Suprapubic skin (tissue), 4 donors: ENCODE measurements around the gene ZNF280A. TPM values are rescaled to one million over a fixed set of nuclear protein-coding genes. Genes with fewer than 3 reads are reported as not detected.
"Not testable (repeated sequence)": the region's sequence is repeated elsewhere in the genome, so short reads cannot be mapped to it uniquely, and the experiment has no call there.

Experiments used
- DNase-seq, 2 donors: peaks; one replicate each; pipeline ENCODE4 v3.0.0-alpha.2; 2019; ENCODE audit warnings: low spot score in 2 of 2
- H3K27ac ChIP-seq: fragments of 200-600 bp; sonication (generic); one replicate; pipeline ENCODE4 v1.5.1; 2019
- H3K27me3 ChIP-seq: fragments of 200-600 bp; sonication (generic); one replicate; pipeline ENCODE4 v1.5.1; 2019
- H3K36me3 ChIP-seq: fragments of 200-600 bp; sonication (generic); one replicate; pipeline ENCODE4 v1.5.1; 2019
- H3K4me1 ChIP-seq: fragments of 200-600 bp; sonication (generic); one replicate; pipeline ENCODE4 v1.5.1; 2019
- H3K4me3 ChIP-seq: fragments of 200-600 bp; sonication (generic); one replicate; pipeline ENCODE4 v1.5.1; 2019; ENCODE audit warnings: mild to moderate bottlenecking
- H3K9me3 ChIP-seq: fragments of 200-600 bp; sonication (generic); one replicate; pipeline ENCODE4 v1.5.1; 2019
- EP300 ChIP-seq: sonication (generic); formaldehyde crosslinking; IDR thresholded peaks from one replicate; pipeline ENCODE4 v1.6.1; 2017; ENCODE audit warnings: antibody characterized with exemption
- POLR2A ChIP-seq, 2 donors: fragments of 450-650 bp; IDR thresholded peaks; one replicate each; pipeline ENCODE4 v1.6.1; 2017; ENCODE audit warnings: antibody characterized with exemption in 2 of 2, mild to moderate bottlenecking in 2 of 2, moderate library complexity in 2 of 2
- POLR2AphosphoS5 ChIP-seq, 3 donors: sonication (generic); formaldehyde crosslinking; IDR thresholded peaks; one replicate each; pipeline ENCODE4 v1.6.1; 2017; ENCODE audit warnings: antibody characterized with exemption in 3 of 3
- WGBS: methylation state at CpG from one replicate; pipeline ENCODE4 v1.1.5; 2018; 5-methylcytosine and 5-hydroxymethylcytosine counted together
- total RNA-seq, 4 donors: library from RNA; depleted of rRNA; stranded (reverse); fragments of >200 nt; gene quantifications; one replicate each; pipeline ENCODE4 v1.1.0, GENCODE V29; 2016
- TF ChIP-seq, protein P1 (sequence below), 2 donors: fragments of 200-600 bp in 1 of 2; fragments of 450-650 bp in 1 of 2; sonication (generic) in 1 of 2; IDR thresholded peaks; one replicate each; pipeline ENCODE4 v1.5.1; 2016 to 2019; ENCODE audit warnings: antibody characterized with exemption in 2 of 2, mild to moderate bottlenecking in 1 of 2, moderate library complexity in 1 of 2

The ZNF280A gene
- total RNA-seq, 4 donors from 2014 or later, result not detected

DNA sequence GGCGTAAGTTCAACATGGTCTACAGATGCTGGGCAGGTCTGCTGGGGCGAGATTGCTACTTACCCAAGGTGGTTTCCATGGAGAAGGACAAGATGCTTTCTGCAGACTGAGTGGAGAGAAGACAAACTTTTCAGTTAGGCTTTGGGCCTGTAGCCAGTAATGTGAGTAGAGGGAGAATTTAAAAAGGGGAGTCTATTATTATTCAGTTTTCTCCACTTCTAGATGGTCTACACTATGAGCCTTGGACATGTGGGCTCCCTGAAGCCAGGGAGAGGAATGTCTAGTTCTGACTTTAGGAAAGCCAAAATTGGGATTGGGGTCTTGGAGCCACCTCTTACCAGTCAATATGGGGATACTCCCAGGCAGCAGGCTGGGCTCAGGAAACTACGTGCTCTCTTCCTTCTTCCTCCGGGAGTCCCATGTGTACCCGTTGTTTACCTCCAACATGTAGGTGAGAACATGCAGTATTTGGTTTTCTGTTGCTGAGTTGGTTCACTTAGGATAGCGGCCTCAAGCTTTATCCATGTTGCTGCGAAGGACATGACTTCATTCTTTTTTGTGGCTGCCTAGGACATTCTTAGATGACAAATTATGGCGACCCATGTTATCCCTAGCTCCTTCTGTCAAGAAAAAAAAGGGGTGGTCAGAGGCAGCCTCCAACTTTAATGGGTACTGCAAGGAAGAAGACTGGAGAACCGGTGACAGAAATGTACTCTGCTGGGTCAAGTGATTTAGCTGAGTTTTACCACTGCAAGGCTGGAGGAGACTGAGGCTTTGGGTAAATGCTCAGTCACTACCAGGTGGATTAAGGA lies 14.7 kb upstream of the ZNF280A start:
- H3K36me3 ChIP-seq, result no peaks in the 10 kb centered on the region
- H3K27me3 ChIP-seq, result peaks cover 9% of the 10 kb centered on the region
- H3K4me3 ChIP-seq, result no peak overlapping the region
- no peak overlapping the region for H3K27ac ChIP-seq
- TF ChIP-seq, protein P1, sequence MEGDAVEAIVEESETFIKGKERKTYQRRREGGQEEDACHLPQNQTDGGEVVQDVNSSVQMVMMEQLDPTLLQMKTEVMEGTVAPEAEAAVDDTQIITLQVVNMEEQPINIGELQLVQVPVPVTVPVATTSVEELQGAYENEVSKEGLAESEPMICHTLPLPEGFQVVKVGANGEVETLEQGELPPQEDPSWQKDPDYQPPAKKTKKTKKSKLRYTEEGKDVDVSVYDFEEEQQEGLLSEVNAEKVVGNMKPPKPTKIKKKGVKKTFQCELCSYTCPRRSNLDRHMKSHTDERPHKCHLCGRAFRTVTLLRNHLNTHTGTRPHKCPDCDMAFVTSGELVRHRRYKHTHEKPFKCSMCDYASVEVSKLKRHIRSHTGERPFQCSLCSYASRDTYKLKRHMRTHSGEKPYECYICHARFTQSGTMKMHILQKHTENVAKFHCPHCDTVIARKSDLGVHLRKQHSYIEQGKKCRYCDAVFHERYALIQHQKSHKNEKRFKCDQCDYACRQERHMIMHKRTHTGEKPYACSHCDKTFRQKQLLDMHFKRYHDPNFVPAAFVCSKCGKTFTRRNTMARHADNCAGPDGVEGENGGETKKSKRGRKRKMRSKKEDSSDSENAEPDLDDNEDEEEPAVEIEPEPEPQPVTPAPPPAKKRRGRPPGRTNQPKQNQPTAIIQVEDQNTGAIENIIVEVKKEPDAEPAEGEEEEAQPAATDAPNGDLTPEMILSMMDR (IDR thresholded peaks at IDR 0.05), result no peak
- TF ChIP-seq POLR2AphosphoS5 (IDR thresholded peaks at IDR 0.05) (no peak), EP300 (no peak)
- WGBS, result 87% methylated on average over 9 of the region's 9 CpGs
- no peaks in the 10 kb centered on the region for H3K4me1 ChIP-seq
- H3K9me3 ChIP-seq, result no peaks in the 10 kb centered on the region
- no peak for DNase-seq

DNA sequence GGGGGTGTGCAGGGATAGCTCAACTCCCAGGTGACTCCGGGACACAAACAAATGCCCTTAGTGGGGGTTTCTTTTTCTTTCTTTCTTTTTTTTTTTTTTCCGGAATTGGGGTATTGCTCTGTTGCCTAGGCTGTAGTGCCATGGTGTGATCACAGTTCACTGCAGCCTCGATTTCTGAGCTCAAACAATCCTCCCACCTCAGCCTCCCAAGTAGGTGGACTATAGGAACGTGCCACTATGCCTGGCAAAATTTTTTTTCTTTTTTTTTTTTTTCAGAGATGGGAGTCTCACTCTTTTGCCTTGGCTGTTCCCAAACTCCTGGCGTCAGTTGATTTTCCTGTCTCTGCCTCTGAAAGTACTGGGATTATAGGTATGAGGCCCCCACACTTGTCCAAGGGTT lies 13.8 kb upstream of the ZNF280A start:
- H3K4me1 ChIP-seq, result no peaks in the 10 kb centered on the region
- peaks cover 9% of the 10 kb centered on the region for H3K27me3 ChIP-seq
- TF ChIP-seq POLR2AphosphoS5 (IDR thresholded peaks at IDR 0.05) (no peak), EP300 (no peak)
- H3K9me3 ChIP-seq, result no peaks in the 10 kb centered on the region
- DNase-seq, result no peak
- no peak overlapping the region for H3K27ac ChIP-seq
- H3K4me3 ChIP-seq, result no peak overlapping the region
- 89% methylated on average over 5 of the region's 5 CpGs for WGBS
- H3K36me3 ChIP-seq, result no peaks in the 10 kb centered on the region

DNA sequence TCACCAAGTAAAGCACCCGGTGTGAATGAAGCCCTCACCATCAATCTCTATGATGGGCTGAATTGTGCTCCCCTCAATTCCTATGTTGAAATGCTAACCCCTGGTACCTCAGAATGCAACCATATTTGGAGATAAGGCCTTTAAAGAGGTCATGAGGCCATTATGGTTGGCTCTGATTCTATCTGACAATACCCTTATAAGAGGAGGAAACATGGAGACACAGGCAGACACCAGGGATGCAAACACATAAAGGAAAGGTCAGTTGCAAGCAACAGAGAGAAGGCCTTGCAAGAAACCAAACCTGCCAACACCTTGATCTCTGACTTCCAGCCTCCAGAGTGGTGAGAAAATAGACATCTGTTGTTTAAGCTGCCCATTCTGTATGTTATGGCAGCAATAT lies 13.3 kb upstream of the ZNF280A start:
- no peak overlapping the region for H3K4me3 ChIP-seq
- H3K27ac ChIP-seq, result no peak overlapping the region
- H3K27me3 ChIP-seq, result peaks cover 9% of the 10 kb centered on the region
- TF ChIP-seq, protein P1 (IDR thresholded peaks at IDR 0.05), result no peak
- TF ChIP-seq POLR2AphosphoS5 (IDR thresholded peaks at IDR 0.05) (no peak), POLR2A (IDR thresholded peaks at IDR 0.05) (no peak), EP300 (no peak)
- WGBS, result 100% methylated on average over 1 of the region's 1 CpG
- H3K4me1 ChIP-seq, result no peaks in the 10 kb centered on the region
- H3K36me3 ChIP-seq, result no peaks in the 10 kb centered on the region
- H3K9me3 ChIP-seq, result no peaks in the 10 kb centered on the region
- DNase-seq, result no peak

DNA sequence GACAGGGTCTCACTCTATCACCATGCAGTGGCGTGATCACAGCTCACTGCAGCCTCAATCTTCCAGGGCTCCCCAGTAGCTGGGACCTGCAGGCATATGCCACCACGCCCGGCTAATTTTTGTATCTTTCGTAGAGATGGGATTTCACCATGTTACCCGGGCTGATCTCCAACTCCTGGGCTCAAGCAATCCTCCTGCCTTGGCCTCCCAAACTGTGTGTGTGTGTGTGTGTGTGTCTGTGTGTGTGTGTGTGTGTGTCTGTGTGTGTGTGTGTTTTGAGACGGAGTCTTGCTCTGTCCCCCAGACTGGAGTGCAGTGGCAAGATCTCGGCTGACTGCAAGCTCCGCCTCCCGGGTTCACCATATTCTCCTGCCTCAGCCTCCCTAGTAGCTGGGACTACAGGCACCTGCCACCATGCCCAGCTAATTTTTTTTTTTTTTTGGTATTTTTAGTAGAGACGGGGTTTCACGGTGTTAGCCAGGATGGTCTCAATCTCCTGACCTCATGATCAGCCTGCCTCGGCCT lies 12.5 kb upstream of the ZNF280A start:
- H3K27ac ChIP-seq, H3K4me3 ChIP-seq, DNase-seq, H3K4me1 ChIP-seq, H3K9me3 ChIP-seq, H3K27me3 ChIP-seq, H3K36me3 ChIP-seq: not testable (repeated sequence)
- WGBS, result 89% methylated on average over 12 of the region's 12 CpGs

DNA sequence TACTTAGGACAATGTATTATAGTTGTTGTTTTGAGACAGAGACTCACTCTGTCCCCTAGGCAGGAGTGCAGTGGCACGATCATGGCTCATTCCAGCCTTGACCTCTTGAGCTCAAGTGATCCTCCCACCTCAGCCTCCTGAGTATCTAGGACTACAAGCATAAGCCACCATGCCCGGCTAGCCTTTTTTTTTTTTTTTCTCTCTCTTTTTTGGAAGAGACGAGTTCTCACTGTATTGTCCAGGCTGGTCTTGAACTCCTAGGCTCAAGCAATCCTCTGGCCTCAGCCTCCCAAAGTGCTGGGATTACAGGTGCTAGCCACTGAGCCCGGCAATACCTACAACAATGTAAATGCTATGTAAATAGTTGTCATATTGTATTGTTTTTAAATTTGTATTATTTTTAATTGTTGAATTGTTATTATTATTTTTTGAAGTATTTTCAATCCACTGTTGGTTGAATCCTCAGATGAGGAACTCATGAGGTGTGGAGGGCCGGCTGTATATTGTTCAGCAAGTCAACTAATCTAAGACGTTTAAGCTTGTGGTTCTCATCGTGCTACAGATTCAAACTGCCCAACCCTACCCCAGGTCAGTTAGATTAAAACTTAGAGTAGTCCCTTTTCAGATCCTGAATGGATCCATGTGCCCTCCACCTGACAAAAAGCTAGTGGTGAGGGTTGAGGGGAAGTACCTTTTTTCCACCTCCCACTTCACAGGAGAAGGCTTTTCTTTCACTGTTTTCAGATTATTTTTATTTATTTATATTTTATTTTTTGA lies 11.9 kb upstream of the ZNF280A start:
- Histone ChIP-seq H3K4me1 (no peaks in the 10 kb centered on the region), H3K4me3 (no peak overlapping the region), H3K36me3 (no peaks in the 10 kb centered on the region), H3K27me3 (peaks cover 9% of the 10 kb centered on the region), H3K9me3 (no peaks in the 10 kb centered on the region), H3K27ac (no peak overlapping the region)
- TF ChIP-seq EP300 (no peak), POLR2A (IDR thresholded peaks at IDR 0.05) (no peak), POLR2AphosphoS5 (IDR thresholded peaks at IDR 0.05) (no peak)
- TF ChIP-seq, protein P1 (IDR thresholded peaks at IDR 0.05), result no peak
- 86% methylated on average over 7 of the region's 7 CpGs for WGBS
- DNase-seq, result no peak

DNA sequence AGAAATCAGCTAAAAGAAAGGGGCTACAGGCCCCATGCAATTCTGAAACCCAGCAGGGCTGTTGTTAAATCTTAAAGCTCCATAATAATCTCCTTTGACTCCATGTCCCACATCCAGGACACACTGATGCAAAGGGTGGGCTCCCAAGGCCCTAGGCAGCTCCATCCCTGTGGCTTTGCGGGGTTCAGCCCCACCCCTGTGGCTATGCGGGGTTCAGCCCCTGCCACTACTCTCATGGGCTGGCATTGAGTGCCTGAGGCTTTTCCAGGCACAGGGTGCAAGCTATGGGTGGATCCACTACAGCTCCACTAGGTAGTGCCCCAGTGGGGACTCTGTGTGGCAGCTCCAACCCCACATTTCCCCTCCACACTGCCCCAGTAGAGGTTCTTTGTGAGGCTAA lies 8.7 kb upstream of the ZNF280A start:
- DNase-seq, result no peak
- H3K4me1 ChIP-seq, result no peaks in the 10 kb centered on the region
- no peaks in the 10 kb centered on the region for H3K9me3 ChIP-seq
- 93% methylated on average over 2 of the region's 2 CpGs for WGBS
- peaks cover 9% of the 10 kb centered on the region for H3K27me3 ChIP-seq
- TF ChIP-seq POLR2AphosphoS5 (IDR thresholded peaks at IDR 0.05) (no peak), POLR2A (IDR thresholded peaks at IDR 0.05) (no peak), EP300 (no peak)
- TF ChIP-seq, protein P1 (IDR thresholded peaks at IDR 0.05), result no peak
- no peaks in the 10 kb centered on the region for H3K36me3 ChIP-seq
- H3K27ac ChIP-seq, result no peak overlapping the region
- no peak overlapping the region for H3K4me3 ChIP-seq
